ENCODE measurements around the gene DNAJB4. TPM values are rescaled to one million over a fixed set of nuclear protein-coding genes. Genes with fewer than 3 reads are reported as not detected.

The DNAJB4 gene
- total and polyA plus RNA-seq, 2 of the 13 experiments (the other 11 are each of a cell fraction or from before 2014, with no cell fraction given): 4.4 to 18.6 TPM

- TF ChIP-seq MBD4 (IDR thresholded peaks at IDR 0.05; ENCODE audit: borderline replicate concordance, low read length) (no peak), ZNF652 (CRISPR knock-in tag; IDR thresholded peaks at IDR 0.05; ENCODE audit: borderline replicate concordance, low read depth) (no peak), ETS1 (CRISPR knock-in tag; IDR thresholded peaks at IDR 0.05) (no peak), FOXA3 (CRISPR knock-in tag; IDR thresholded peaks at IDR 0.05) (peak; percentile 32; the same call in 1 of the 2 replicates), YEATS4 (CRISPR knock-in tag; IDR thresholded peaks at IDR 0.05; ENCODE audit: borderline replicate concordance) (peak; percentile 82), ZNF75D (CRISPR knock-in tag; IDR thresholded peaks at IDR 0.05; ENCODE audit: borderline replicate concordance) (no peak), NFKB2 (CRISPR knock-in tag; IDR thresholded peaks at IDR 0.05; ENCODE audit: borderline replicate concordance) (no peak; the same call in 1 of the 2 replicates), ZNF501 (CRISPR knock-in tag; IDR thresholded peaks at IDR 0.05) (peak; percentile 74), SYNCRIP (IDR thresholded peaks at IDR 0.05; ENCODE audit: insufficient read depth, low read depth, low read length) (no peak), ZNF615 (CRISPR knock-in tag; IDR thresholded peaks at IDR 0.05; ENCODE audit: borderline replicate concordance) (0 out of 2 replicates have a peak, but pooled peaks have one; percentile 74), HDAC2 (CRISPR knock-in tag; IDR thresholded peaks at IDR 0.05) (peak; percentile 59; the same call in 1 of the 2 replicates), ZEB1 (IDR thresholded peaks at IDR 0.05; ENCODE audit: insufficient replicate concordance, low read depth) (no peak), ZNF350 (CRISPR knock-in tag; IDR thresholded peaks at IDR 0.05; ENCODE audit: borderline replicate concordance, low read depth) (no peak; the same call in 1 of the 2 replicates), TP53 (CRISPR knock-in tag; conservative IDR thresholded peaks at IDR 0.05) (0 out of 2 replicates have a peak, but pooled peaks have one; percentile 6), ZUFSP (CRISPR knock-in tag; IDR thresholded peaks at IDR 0.05; ENCODE audit: borderline replicate concordance) (no peak), TCF7L2 (IDR thresholded peaks at IDR 0.05; ENCODE audit: low read depth, low read length) (no peak), ZNF12 (CRISPR knock-in tag; IDR thresholded peaks at IDR 0.05) (no peak), MIXL1 (CRISPR knock-in tag; IDR thresholded peaks at IDR 0.05) (peak; percentile 17; the same call in 1 of the 2 replicates)
- TF ChIP-seq, protein P1, sequence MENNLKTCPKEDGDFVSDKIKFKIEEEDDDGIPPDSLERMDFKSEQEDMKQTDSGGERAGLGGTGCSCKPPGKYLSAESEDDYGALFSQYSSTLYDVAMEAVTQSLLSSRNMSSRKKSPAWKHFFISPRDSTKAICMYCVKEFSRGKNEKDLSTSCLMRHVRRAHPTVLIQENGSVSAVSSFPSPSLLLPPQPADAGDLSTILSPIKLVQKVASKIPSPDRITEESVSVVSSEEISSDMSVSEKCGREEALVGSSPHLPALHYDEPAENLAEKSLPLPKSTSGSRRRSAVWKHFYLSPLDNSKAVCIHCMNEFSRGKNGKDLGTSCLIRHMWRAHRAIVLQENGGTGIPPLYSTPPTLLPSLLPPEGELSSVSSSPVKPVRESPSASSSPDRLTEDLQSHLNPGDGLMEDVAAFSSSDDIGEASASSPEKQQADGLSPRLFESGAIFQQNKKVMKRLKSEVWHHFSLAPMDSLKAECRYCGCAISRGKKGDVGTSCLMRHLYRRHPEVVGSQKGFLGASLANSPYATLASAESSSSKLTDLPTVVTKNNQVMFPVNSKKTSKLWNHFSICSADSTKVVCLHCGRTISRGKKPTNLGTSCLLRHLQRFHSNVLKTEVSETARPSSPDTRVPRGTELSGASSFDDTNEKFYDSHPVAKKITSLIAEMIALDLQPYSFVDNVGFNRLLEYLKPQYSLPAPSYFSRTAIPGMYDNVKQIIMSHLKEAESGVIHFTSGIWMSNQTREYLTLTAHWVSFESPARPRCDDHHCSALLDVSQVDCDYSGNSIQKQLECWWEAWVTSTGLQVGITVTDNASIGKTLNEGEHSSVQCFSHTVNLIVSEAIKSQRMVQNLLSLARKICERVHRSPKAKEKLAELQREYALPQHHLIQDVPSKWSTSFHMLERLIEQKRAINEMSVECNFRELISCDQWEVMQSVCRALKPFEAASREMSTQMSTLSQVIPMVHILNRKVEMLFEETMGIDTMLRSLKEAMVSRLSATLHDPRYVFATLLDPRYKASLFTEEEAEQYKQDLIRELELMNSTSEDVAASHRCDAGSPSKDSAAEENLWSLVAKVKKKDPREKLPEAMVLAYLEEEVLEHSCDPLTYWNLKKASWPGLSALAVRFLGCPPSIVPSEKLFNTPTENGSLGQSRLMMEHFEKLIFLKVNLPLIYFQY (CRISPR knock-in tag; IDR thresholded peaks at IDR 0.05; ENCODE audit: borderline replicate concordance): no peak; the same call in 1 of the 2 replicates
- TF ChIP-seq, protein P2, sequence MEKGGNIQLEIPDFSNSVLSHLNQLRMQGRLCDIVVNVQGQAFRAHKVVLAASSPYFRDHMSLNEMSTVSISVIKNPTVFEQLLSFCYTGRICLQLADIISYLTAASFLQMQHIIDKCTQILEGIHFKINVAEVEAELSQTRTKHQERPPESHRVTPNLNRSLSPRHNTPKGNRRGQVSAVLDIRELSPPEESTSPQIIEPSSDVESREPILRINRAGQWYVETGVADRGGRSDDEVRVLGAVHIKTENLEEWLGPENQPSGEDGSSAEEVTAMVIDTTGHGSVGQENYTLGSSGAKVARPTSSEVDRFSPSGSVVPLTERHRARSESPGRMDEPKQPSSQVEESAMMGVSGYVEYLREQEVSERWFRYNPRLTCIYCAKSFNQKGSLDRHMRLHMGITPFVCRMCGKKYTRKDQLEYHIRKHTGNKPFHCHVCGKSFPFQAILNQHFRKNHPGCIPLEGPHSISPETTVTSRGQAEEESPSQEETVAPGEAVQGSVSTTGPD (CRISPR knock-in tag; IDR thresholded peaks at IDR 0.05): no peak
Observed at GRCh38 chr1:77978969-77979876, 25.5 kb upstream of the DNAJB4 start, which contains the start of gene FUBP1 (continued).
